ENCODE measurements around the gene OPRD1. TPM values are rescaled to one million over a fixed set of nuclear protein-coding genes. Genes with fewer than 3 reads are reported as not detected.
A peak's percentile ranks its signal among the peaks of the same experiment; 100 is the strongest.

OPRD1 gene
- total RNA-seq, 1 donor from 2014 or later: 0.09 TPM

DNA sequence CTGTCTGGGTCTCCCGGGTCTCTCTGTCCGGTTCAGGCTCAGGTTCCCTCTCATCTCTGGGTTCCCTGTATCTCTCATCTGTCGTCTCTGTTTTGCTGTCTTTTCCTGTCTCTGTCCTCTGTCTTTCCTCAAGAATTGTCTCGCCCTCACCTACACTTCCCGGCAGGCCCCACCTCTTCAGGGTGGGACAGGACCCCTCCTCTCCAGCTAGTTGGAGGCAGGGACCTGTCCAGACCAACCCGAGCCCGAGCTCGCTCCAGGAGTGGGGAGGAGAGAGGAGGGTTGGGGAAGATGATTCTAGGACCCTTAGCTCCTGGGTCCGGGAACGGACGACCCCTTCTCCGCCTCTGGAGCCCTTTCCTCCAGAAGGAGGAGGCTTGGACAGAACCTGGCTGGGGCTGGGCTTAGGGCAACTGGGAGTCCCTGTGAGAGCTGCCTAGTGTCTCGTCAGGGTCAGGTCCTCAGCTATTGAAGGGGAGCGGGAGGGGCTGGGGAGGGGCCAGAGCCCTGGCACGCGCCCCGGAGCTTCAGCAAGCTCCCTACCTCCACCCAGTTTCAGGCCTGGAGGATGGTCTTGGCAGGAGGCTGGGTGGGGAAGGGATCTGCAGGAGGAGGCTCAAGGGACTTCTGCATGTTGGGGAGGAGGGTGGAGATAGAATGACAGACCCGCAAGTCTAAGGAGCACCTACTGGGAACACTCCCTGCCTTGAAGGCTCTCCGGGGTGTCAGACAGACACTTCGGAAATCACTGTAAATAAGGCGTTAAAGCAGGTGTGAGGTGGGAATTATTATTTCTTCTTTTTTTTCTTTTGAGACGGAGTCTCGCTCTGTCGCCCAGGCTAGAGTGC, 76.1 kb downstream of the OPRD1 start:
- intact Hi-C loops (cut with micrococcal nuclease): loop anchor here (1.0 to 5.0 kb wide), 2 partner anchors 26 to 39 kb away; partner anchors contain the start of gene EPB41
- no peak for DNase-seq
- H3K4me3 Mint-ChIP-seq: peak overlapping the region; percentile 91
- no peaks in the 10 kb centered on the region for H3K9me3 Mint-ChIP-seq
- H3K36me3 Mint-ChIP-seq (ENCODE audit: low read depth): peaks cover 11% of the 10 kb centered on the region
- H3K27ac Mint-ChIP-seq: peak overlapping the region; percentile 87
- peaks cover 48% of the 10 kb centered on the region for H3K4me1 Mint-ChIP-seq
- no peaks in the 10 kb centered on the region for H3K27me3 Mint-ChIP-seq

DNA sequence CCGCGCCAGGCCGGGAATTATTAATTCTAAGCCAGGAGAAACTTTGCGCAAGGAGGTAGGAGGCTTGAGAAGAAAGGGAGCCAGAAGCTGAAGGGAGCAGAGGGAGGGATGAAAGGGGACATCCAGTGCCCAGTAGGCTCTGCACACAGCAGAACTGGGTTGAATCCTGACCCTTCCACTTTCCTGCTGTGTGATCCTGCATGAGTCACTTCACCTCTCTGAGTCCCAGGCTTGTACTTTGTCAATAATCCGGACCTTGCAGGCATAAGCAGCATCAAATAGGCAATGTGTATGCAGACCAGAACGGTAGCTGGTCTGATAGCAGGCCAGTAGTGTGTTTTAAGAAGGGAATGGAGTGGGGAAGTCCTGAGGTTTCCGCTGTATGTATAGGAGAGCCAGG, 76.9 kb downstream of the OPRD1 start:
- H3K4me3 Mint-ChIP-seq: peak overlapping the region; percentile 52
- peaks cover 16% of the 10 kb centered on the region for H3K36me3 Mint-ChIP-seq (ENCODE audit: low read depth)
- H3K27me3 Mint-ChIP-seq: no peaks in the 10 kb centered on the region
- no peaks in the 10 kb centered on the region for H3K9me3 Mint-ChIP-seq
- intact Hi-C loops (cut with micrococcal nuclease): loop anchor here (5.0 kb wide), 1 partner anchor 38 kb away; no protein-coding TSS in a partner anchor
- peaks cover 51% of the 10 kb centered on the region for H3K4me1 Mint-ChIP-seq
- H3K27ac Mint-ChIP-seq: no peak overlapping the region
- DNase-seq: no peak

DNA sequence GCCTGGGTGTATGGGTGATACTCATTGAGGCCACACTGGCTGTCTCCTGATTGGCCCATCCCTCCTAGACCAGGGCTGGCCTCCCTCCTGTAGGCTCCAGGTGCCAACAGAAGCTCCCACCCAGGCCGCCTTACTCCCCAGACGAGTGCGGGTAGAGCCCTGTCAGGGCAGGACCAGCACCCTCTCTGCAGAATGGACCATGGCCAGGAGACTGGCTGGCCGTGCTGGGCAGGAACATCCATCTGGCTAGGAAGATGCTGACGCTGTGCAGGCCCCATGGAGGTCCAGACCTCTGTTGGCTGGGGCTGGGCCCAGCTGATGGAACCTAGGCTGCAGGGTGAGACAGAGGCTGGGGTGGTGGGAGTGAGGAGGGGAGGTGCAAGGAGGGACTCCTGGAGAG, 77.4 kb downstream of the OPRD1 start:
- peak; percentile 59 for DNase-seq
- intact Hi-C loops (cut with micrococcal nuclease): loop anchor here (5.0 kb wide), 1 partner anchor 38 kb away; no protein-coding TSS in a partner anchor
- Mint-ChIP-seq H3K4me3 (peak overlapping the region; percentile 52), H3K36me3 (ENCODE audit: low read depth) (peaks cover 19% of the 10 kb centered on the region), H3K9me3 (no peaks in the 10 kb centered on the region), H3K27me3 (no peaks in the 10 kb centered on the region), H3K27ac (no peak overlapping the region), H3K4me1 (peaks cover 49% of the 10 kb centered on the region)

DNA sequence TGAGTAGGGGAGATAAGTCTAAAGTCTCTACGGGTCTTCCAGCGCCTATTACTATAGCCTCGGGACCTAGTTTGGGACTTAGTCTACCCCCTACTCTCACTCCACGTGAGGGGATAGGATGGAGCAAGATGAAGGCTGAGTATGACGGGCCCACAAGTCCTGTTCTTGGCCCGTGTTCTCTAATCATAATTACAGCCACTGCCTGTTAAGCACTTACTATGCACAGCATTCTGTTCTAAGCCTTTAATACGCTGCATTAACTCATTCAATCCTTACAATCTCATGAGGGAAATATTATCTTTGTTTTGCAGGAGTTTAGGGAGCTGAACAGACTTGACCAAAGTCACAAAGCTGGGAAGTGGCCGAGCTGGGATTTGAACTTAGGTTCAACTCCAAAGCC, 78.5 kb downstream of the OPRD1 start:
- Mint-ChIP-seq H3K27ac (no peak overlapping the region), H3K27me3 (no peaks in the 10 kb centered on the region), H3K9me3 (no peaks in the 10 kb centered on the region), H3K4me3 (no peak overlapping the region), H3K36me3 (ENCODE audit: low read depth) (peaks cover 22% of the 10 kb centered on the region), H3K4me1 (peaks cover 43% of the 10 kb centered on the region)
- peak; percentile 56 for DNase-seq
- intact Hi-C loops (cut with micrococcal nuclease): no loop called here

DNA sequence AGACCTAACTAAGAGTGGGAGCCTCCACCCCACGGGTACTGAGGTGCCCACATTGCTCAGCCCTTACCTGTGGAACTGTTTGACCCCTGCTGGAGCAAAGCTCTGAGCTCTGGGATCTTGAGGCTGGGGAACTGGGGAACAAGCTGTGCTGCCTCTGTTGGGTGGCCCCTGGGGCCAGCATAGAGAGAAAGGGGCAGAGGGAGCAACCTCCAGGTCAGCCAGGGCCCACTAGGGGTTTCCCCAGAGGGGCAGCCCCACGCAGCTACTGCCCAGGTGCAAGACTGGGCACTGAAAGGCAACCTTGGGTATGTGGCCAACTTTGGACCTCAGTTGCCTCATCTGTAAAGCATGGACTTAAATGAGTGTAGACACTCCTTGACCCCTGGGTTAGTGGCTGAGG, 78.9 kb downstream of the OPRD1 start:
- Mint-ChIP-seq H3K27me3 (no peaks in the 10 kb centered on the region), H3K36me3 (ENCODE audit: low read depth) (peaks cover 22% of the 10 kb centered on the region), H3K4me3 (no peak overlapping the region), H3K27ac (no peak overlapping the region), H3K9me3 (no peaks in the 10 kb centered on the region), H3K4me1 (peaks cover 39% of the 10 kb centered on the region)
- DNase-seq: peak; percentile 53
- intact Hi-C loops (cut with micrococcal nuclease): no loop called here

DNA sequence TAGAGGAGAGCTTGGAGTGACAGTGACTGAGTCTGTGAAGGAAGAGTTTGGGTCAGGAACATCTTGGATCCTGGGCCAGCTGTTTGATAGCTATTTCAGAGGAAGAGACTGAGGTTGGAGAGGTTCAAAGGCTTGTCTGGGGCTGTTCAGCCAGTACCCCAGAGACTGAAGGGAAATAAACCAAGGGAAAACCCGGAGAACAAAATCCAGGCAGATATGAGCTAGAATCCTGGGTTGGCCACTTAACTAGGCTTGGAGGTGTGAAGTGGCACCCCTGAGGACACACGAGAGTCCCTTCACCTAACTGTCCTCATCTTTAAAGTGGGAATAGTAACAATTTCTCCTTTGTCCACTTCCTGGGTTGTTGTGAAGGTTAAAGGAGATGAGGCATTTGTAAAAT, 79.3 kb downstream of the OPRD1 start:
- Mint-ChIP-seq H3K27me3 (no peaks in the 10 kb centered on the region), H3K27ac (no peak overlapping the region), H3K9me3 (no peaks in the 10 kb centered on the region), H3K4me1 (peaks cover 35% of the 10 kb centered on the region), H3K4me3 (no peak overlapping the region), H3K36me3 (ENCODE audit: low read depth) (peaks cover 22% of the 10 kb centered on the region)
- DNase-seq: no peak
- intact Hi-C loops (cut with micrococcal nuclease): no loop called here

DNA sequence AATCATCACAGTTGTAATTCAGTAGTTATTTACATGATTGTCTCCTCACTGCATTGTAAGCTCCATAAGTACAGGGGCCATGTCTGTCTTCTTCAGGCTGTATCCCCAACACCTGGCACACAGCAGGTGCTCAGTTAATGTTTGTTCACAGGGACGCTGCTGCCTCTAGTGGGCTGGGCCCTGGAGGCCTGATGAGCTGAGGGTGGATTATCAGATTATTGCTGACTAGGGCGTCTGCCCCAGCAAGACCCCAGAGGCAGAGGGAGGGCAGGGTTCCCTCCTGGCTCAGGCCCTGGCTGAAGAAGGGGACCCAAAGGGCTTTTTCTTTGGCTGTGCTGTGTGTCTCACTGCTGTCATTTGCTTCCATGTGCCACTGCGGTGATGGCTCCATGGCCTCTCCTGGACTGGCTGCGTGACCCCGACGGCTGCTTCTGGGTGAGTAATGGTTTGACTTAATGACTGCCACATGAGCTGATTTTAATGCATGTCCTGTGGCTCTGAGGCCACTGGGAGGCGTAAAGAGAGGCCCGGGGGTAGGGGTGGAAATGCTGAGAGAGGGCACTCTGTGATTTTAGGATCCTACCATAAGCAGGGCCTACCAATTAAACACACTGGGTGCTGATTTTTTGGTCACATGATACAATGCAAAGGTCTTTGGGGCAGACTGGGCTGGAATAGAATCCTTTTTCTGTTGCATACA, 81.6 kb downstream of the OPRD1 start:
- Mint-ChIP-seq H3K9me3 (no peaks in the 10 kb centered on the region), H3K27me3 (no peaks in the 10 kb centered on the region), H3K4me1 (peaks cover 32% of the 10 kb centered on the region), H3K27ac (peak overlapping the region; percentile 37), H3K4me3 (no peak overlapping the region), H3K36me3 (ENCODE audit: low read depth) (peaks cover 23% of the 10 kb centered on the region)
- DNase-seq: peak; percentile 71
- intact Hi-C loops (cut with micrococcal nuclease): no loop called here

DNA sequence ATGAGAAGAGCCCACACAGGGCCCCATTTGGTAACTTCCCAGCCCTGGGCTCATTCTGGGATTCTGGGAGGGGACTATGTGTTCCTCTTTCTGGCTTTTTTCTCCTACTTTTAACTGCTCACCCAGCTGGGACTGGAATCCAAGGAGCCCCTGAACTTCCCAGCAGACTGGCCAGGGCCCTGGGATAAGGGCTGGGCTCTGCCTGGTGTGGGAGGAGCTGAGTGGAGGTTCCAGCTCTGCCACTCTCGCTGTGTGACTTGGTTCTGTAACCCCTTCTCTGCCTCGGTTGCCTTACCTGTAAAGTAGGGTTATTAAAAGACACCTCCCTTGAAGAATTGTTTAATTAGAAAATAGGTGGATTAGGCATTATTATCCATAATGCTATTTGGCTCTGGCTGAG, 82.8 kb downstream of the OPRD1 start:
- H3K27ac Mint-ChIP-seq: no peak overlapping the region

DNA sequence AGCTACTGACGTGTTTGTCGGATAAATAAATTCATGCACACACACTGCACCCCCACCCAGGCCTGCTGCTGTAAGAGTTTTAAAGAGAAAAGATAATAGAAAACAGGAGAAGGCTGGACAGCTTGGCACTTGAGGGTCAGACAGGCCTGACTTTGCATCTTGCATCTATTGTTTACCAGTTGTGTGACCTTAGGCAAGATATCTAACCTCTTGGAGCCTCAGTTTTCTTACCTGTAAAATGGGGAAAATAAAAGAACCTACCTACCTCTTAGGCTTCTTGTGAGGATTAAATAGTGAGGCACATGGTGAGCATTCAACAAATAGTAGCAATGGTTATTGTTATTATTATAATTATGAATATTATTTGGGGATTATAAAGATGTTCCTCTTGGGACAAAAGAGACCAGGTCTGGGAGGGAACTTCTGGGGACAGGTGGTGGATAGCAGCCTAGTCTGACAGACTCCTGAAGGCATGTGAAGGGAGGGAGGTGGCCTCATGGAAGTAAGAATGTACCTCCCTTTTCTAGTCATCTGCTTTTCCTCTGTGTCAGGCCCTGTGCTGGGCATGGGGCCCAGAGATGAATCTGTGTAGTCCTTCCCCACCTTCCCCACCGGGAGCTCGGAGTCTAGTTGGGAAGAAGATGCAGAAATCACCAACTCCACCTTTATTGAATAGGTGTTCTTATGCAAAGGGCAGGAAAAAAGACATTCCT, 84.1 kb downstream of the OPRD1 start:
- H3K36me3 Mint-ChIP-seq (ENCODE audit: low read depth): peaks cover 25% of the 10 kb centered on the region
- H3K4me1 Mint-ChIP-seq: peaks cover 26% of the 10 kb centered on the region
- no peak overlapping the region for H3K4me3 Mint-ChIP-seq
- intact Hi-C loops (cut with micrococcal nuclease): no loop called here
- no peak for DNase-seq
- no peaks in the 10 kb centered on the region for H3K9me3 Mint-ChIP-seq
- no peak overlapping the region for H3K27ac Mint-ChIP-seq
- H3K27me3 Mint-ChIP-seq: no peaks in the 10 kb centered on the region

More for the DNA sequence above, 82.8 kb downstream of the OPRD1 start:
- Mint-ChIP-seq H3K36me3 (ENCODE audit: low read depth) (peaks cover 23% of the 10 kb centered on the region), H3K4me1 (peaks cover 26% of the 10 kb centered on the region), H3K27me3 (no peaks in the 10 kb centered on the region), H3K9me3 (no peaks in the 10 kb centered on the region), H3K4me3 (no peak overlapping the region)
- intact Hi-C loops (cut with micrococcal nuclease): no loop called here
- DNase-seq: no peak

DNA sequence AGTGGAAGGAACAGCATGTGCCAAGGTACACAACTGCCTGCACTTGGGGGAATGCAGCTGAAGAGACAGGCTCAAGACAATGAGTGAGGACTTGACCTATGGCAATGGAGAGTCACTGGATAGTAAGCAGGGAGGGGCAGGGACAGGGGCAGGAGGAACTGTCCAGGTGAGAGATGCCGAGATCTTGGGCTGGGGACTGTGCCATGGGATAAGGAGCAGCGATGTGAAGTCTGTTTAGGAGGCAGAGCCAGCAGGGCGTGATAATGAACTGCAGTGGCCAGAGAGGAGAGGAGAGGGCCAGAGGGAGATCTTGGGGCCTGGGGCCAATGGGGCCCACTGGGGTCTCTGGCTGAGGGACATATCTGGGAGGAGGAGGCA, 84.6 kb downstream of the OPRD1 start:
- no peak overlapping the region for H3K4me3 Mint-ChIP-seq
- intact Hi-C loops (cut with micrococcal nuclease): no loop called here
- H3K27ac Mint-ChIP-seq: no peak overlapping the region
- H3K9me3 Mint-ChIP-seq: no peaks in the 10 kb centered on the region
- DNase-seq: no peak
- H3K4me1 Mint-ChIP-seq: peaks cover 24% of the 10 kb centered on the region
- H3K27me3 Mint-ChIP-seq: no peaks in the 10 kb centered on the region
- H3K36me3 Mint-ChIP-seq (ENCODE audit: low read depth): peaks cover 23% of the 10 kb centered on the region

DNA sequence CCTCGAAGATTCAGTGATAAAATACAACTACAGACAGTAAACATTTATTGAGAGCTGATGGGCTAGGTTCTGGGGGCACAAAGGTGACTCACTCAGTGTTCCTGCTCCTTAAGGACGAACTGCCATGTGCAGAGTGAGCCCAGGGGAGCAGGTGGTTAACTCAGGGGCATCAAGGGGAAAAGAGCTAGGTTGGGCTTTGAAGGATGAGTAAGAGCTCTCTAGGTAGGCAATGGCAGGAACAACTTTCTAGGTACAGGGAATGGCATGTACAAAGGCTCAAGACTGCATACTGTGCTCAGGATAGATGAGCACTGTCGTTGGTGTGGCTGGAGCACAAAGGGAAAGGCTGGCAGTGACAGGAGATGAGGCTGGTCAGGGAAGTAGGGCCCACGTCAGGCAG, 85.8 kb downstream of the OPRD1 start:
- intact Hi-C loops (cut with micrococcal nuclease): no loop called here
- H3K9me3 Mint-ChIP-seq: no peaks in the 10 kb centered on the region
- no peaks in the 10 kb centered on the region for H3K27me3 Mint-ChIP-seq
- H3K4me1 Mint-ChIP-seq: peaks cover 24% of the 10 kb centered on the region
- no peak for DNase-seq
- no peak overlapping the region for H3K4me3 Mint-ChIP-seq
- peaks cover 22% of the 10 kb centered on the region for H3K36me3 Mint-ChIP-seq (ENCODE audit: low read depth)
- H3K27ac Mint-ChIP-seq: no peak overlapping the region

DNA sequence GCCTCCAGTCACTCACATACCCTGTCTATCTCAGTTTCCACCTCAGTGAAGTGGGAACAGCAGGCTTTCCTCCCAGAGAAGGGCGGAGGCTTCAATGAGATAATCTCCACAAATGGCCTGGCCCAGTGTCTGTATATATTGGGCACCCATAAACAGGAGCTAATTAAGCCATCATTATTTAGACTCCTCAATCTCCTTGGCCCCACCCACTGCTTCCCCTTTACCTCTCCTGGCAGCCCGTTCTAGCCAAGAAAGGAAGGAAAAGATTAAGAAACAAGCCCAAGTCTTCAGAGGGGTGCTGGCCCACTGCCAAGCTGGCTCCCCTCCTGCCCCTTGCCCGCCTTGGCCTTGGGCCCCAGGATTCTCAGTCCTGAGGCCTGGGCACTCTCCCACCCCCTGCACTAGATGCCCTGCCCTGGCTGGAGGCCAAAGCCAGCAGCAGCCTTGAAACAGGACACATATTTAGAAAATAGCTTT, 86.5 kb downstream of the OPRD1 start:
- peak overlapping the region; percentile 31 for H3K27ac Mint-ChIP-seq
- H3K27me3 Mint-ChIP-seq: no peaks in the 10 kb centered on the region
- H3K4me3 Mint-ChIP-seq: no peak overlapping the region
- no peaks in the 10 kb centered on the region for H3K9me3 Mint-ChIP-seq
- intact Hi-C loops (cut with micrococcal nuclease): no loop called here
- no peak for DNase-seq
- H3K36me3 Mint-ChIP-seq (ENCODE audit: low read depth): peaks cover 23% of the 10 kb centered on the region
- peaks cover 24% of the 10 kb centered on the region for H3K4me1 Mint-ChIP-seq

DNA sequence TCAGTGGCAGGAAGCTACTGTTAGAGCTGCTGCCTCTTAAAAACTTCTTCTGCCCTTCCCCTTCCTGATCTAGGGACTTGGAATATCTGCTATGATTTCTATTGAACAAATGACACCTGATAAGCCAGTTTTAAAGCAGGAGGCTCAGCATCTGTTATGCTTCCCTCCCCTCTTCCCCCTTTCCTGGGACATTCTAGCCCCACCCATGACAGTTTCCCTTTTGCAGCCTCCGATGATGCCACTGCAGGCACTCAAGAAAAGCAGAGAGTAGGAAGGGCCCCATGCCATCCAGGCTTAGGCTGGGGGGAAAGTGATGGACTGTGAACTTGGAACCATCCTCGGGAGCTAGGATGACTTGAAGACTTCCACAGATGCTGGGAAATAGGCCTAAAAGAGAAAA, 87.3 kb downstream of the OPRD1 start:
- no peaks in the 10 kb centered on the region for H3K27me3 Mint-ChIP-seq
- H3K4me1 Mint-ChIP-seq: peaks cover 21% of the 10 kb centered on the region
- no peak overlapping the region for H3K27ac Mint-ChIP-seq
- intact Hi-C loops (cut with micrococcal nuclease): no loop called here
- H3K36me3 Mint-ChIP-seq (ENCODE audit: low read depth): peaks cover 22% of the 10 kb centered on the region
- DNase-seq: no peak
- no peaks in the 10 kb centered on the region for H3K9me3 Mint-ChIP-seq
- no peak overlapping the region for H3K4me3 Mint-ChIP-seq

DNA sequence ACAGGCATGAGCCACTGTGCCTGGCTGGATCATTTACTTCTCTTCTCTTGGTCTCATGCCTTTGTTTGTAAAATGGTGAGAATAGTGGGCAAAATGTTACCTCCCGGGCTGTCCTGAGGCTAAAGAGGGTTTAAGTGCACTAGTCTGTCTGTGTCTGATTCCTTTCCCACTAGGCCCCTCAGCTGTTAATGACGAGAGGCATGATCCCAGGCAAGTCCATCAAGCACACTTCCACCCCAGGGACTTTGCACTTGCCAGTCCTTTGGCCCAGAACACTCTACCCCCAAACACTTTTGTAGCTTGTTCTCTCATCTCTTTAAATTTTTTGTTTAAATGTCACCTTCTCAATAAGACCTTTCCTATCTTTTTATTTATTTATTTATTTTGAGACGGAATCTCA, 88.6 kb downstream of the OPRD1 start:
- intact Hi-C loops (cut with micrococcal nuclease): no loop called here
- H3K27me3 Mint-ChIP-seq: no peaks in the 10 kb centered on the region
- H3K9me3 Mint-ChIP-seq: no peaks in the 10 kb centered on the region
- H3K4me3 Mint-ChIP-seq: no peak overlapping the region
- DNase-seq: no peak
- peaks cover 22% of the 10 kb centered on the region for H3K36me3 Mint-ChIP-seq (ENCODE audit: low read depth)
- H3K4me1 Mint-ChIP-seq: peaks cover 19% of the 10 kb centered on the region
- no peak overlapping the region for H3K27ac Mint-ChIP-seq

Data from activated CD4-positive, alpha-beta T cell treated with anti-CD3 and anti-CD28 coated beads, Interleukin-2, amount 10 ng/mL, durations not matched to agents 24 days and 14 days (primary cell).